ENCODE data around the gene ADAMTS7. TPM values are rescaled to one million over a fixed set of nuclear protein-coding genes. Genes with fewer than 3 reads are reported as not detected.

Gene ADAMTS7
- polyA plus RNA-seq, 1 donor from 2014 or later, result 31.5 TPM

DNA sequence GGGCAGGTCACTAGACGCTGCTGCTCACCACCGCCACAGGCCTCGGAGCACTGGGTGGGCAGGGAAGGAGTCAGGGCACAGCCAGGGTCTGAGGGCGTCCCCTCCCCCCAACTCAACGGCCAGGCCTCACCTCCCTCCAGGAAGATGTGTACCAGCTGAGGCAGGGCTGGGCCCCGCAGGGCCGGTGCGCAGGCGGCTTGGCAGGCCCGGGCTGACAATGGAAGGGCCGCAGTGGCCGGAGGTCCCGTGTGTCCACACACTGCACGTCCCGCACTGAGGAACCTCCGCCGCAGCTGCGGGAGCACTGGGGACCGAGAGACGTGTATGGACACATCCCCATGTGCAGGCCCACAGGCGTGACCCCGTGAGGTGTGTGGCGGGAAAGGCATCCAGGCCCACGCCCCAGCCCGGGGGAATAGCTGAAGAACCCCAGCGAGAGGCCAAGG lies 47.4 kb downstream of the ADAMTS7 start:
- Histone ChIP-seq H3K4me3 (ENCODE audit: low read length) (no peak overlapping the region), H3K9me3 (ENCODE audit: low read length) (no peaks in the 10 kb centered on the region), H2AFZ (ENCODE audit: low read depth, low read length) (no peak overlapping the region), H3K9ac (ENCODE audit: low read length) (no peak overlapping the region), H3K4me2 (ENCODE audit: low read length) (no peak overlapping the region), H3K79me2 (replicated peaks; ENCODE audit: insufficient read depth, low read length) (no peaks in the 10 kb centered on the region), H3F3A (ENCODE audit: insufficient read depth, low read length, poor library complexity, severe bottlenecking) (no peaks in the 10 kb centered on the region), H3K9me2 (ENCODE audit: insufficient read depth, low read length) (no peaks in the 10 kb centered on the region), H3K27me3 (ENCODE audit: insufficient read depth, low read depth, low read length) (no peaks in the 10 kb centered on the region), H4K20me1 (ENCODE audit: insufficient read depth) (no peaks in the 10 kb centered on the region), H3K36me3 (ENCODE audit: insufficient read depth, low read length) (no peaks in the 10 kb centered on the region), H3K27ac (ENCODE audit: low read length) (no peak overlapping the region)
- no peak for TF ChIP-seq TAF1 (IDR thresholded peaks at IDR 0.05; ENCODE audit: low read depth)
- TF ChIP-seq EP300 (conservative IDR thresholded peaks at IDR 0.05; ENCODE audit: poor library complexity, severe bottlenecking), result no peak
- TF ChIP-seq, protein P1, sequence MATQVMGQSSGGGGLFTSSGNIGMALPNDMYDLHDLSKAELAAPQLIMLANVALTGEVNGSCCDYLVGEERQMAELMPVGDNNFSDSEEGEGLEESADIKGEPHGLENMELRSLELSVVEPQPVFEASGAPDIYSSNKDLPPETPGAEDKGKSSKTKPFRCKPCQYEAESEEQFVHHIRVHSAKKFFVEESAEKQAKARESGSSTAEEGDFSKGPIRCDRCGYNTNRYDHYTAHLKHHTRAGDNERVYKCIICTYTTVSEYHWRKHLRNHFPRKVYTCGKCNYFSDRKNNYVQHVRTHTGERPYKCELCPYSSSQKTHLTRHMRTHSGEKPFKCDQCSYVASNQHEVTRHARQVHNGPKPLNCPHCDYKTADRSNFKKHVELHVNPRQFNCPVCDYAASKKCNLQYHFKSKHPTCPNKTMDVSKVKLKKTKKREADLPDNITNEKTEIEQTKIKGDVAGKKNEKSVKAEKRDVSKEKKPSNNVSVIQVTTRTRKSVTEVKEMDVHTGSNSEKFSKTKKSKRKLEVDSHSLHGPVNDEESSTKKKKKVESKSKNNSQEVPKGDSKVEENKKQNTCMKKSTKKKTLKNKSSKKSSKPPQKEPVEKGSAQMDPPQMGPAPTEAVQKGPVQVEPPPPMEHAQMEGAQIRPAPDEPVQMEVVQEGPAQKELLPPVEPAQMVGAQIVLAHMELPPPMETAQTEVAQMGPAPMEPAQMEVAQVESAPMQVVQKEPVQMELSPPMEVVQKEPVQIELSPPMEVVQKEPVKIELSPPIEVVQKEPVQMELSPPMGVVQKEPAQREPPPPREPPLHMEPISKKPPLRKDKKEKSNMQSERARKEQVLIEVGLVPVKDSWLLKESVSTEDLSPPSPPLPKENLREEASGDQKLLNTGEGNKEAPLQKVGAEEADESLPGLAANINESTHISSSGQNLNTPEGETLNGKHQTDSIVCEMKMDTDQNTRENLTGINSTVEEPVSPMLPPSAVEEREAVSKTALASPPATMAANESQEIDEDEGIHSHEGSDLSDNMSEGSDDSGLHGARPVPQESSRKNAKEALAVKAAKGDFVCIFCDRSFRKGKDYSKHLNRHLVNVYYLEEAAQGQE (IDR thresholded peaks at IDR 0.05; ENCODE audit: borderline replicate concordance), result no peak
- no peak for TF ChIP-seq CTCF (IDR thresholded peaks at IDR 0.05; ENCODE audit: poor library complexity, severe bottlenecking)
- no peak for TF ChIP-seq EZH2 (IDR thresholded peaks at IDR 0.05; ENCODE audit: borderline replicate concordance, insufficient read depth, low read length, poor library complexity, severe bottlenecking)
- TF ChIP-seq RAD21 (conservative IDR thresholded peaks at IDR 0.05), result no peak
- TF ChIP-seq MXI1 (conservative IDR thresholded peaks at IDR 0.05; ENCODE audit: poor library complexity, severe bottlenecking), result no peak
- TF ChIP-seq POLR2AphosphoS5 (IDR thresholded peaks at IDR 0.05), result no peak
- TF ChIP-seq SMC3 (conservative IDR thresholded peaks at IDR 0.05; ENCODE audit: poor library complexity), result no peak

DNA sequence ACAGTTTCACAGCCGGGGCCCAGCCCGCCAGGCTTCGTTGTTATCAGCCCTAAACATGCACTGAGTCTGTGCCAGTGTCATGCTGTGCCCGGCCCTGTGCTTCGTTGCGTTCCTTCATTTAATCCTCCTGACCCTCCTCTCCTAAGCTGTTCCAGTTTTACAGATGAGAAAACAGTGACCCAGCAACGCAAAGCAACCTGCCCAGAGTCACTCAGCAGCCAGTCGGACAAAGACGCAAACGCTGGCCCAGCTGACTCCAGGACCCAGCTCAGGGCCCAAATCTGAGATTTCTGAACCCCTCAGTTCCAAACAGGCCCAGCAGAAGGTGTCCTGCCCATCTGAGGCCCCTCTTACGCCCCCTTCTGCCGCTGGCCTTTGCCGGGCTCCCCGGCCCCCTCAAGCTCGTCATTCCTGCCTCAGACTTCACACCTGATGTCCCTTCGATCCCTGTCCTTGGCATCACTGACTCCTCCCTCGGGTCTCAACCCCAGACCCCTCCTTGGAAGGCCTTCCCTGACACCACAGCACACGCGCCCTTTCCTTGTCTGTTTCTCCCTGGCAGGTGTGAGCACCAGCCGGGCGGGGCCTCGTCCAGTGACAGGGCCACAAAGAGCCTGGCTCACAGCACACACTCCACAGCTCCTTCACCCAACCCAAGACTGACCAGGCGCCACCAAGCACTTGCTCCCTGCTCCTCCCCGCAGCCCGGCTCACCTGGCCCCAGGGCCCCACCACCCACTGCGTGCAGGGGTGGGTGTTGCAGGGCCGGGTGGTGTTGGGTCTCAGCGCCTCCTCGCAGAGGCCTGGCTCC lies 48.1 kb downstream of the ADAMTS7 start:
- H3K9me3 ChIP-seq (ENCODE audit: low read length), result no peaks in the 10 kb centered on the region
- no peaks in the 10 kb centered on the region for H3K36me3 ChIP-seq (ENCODE audit: insufficient read depth, low read length)
- no peaks in the 10 kb centered on the region for H3K79me2 ChIP-seq (replicated peaks; ENCODE audit: insufficient read depth, low read length)
- H3K4me2 ChIP-seq (ENCODE audit: low read length), result no peak overlapping the region
- no peak overlapping the region for H3K4me3 ChIP-seq (ENCODE audit: low read length)
- TF ChIP-seq MXI1 (conservative IDR thresholded peaks at IDR 0.05; ENCODE audit: poor library complexity, severe bottlenecking) (no peak), EZH2 (IDR thresholded peaks at IDR 0.05; ENCODE audit: borderline replicate concordance, insufficient read depth, low read length, poor library complexity, severe bottlenecking) (no peak), EP300 (conservative IDR thresholded peaks at IDR 0.05; ENCODE audit: poor library complexity, severe bottlenecking) (no peak), SMC3 (conservative IDR thresholded peaks at IDR 0.05; ENCODE audit: poor library complexity) (no peak), POLR2AphosphoS5 (IDR thresholded peaks at IDR 0.05) (no peak), RAD21 (conservative IDR thresholded peaks at IDR 0.05) (no peak), CTCF (IDR thresholded peaks at IDR 0.05; ENCODE audit: poor library complexity, severe bottlenecking) (no peak), TAF1 (IDR thresholded peaks at IDR 0.05; ENCODE audit: low read depth) (no peak)
- TF ChIP-seq, protein P1 (IDR thresholded peaks at IDR 0.05; ENCODE audit: borderline replicate concordance), result no peak
- H3K27ac ChIP-seq (ENCODE audit: low read length), result no peak overlapping the region
- no peaks in the 10 kb centered on the region for H3F3A ChIP-seq (ENCODE audit: insufficient read depth, low read length, poor library complexity, severe bottlenecking)
- H3K9ac ChIP-seq (ENCODE audit: low read length), result no peak overlapping the region
- no peaks in the 10 kb centered on the region for H3K27me3 ChIP-seq (ENCODE audit: insufficient read depth, low read depth, low read length)
- H2AFZ ChIP-seq (ENCODE audit: low read depth, low read length), result no peak overlapping the region
- no peaks in the 10 kb centered on the region for H3K9me2 ChIP-seq (ENCODE audit: insufficient read depth, low read length)
- no peaks in the 10 kb centered on the region for H4K20me1 ChIP-seq (ENCODE audit: insufficient read depth)

All from neural cell (in vitro differentiated cells).